IMR-90 (cell line): Measurements from ENCODE around the gene TFPI. TPM values are rescaled to one million over a fixed set of nuclear protein-coding genes. Genes with fewer than 3 reads are reported as not detected.

Experiments
- ATAC-seq: fragments of 200-7000 bp; cut with Tn5 transposase; 2 replicates; pipeline ENCODE4 v1.9.1; 2020; ENCODE audit warnings: low read depth, mild to moderate bottlenecking, moderate library complexity
- BruUV-seq: library from RNA; stranded (reverse); fragments of 400-500 nt; replicated peaks from 2 replicates; lab custom pipeline; 2021; lab: Mats Ljungman, UMichigan
- CTCF ChIA-PET: fragments of 300-600 bp; formaldehyde crosslinking; extraction: SDS; loops from one replicate; lab custom pipeline; 2021; ENCODE audit warnings: antibody characterized with exemption; lab: Yijun Ruan, JAX
- POLR2A ChIA-PET: fragments of 300-600 bp; sonication (Branson Sonifier 250); formaldehyde crosslinking; loops from one replicate; lab custom pipeline; 2022; ENCODE audit warnings: antibody characterized with exemption; ENCODE audit not compliant: unreplicated experiment; lab: Charles Lee
- DNase-seq: peaks from one replicate; pipeline ENCODE4 v3.0.0; 2013
- H2AFZ ChIP-seq: replicated peaks from 2 replicates; pipeline ENCODE3; 2013; ENCODE audit warnings: low read length, mild to moderate bottlenecking; ENCODE audit not compliant: poor library complexity
- H2AK5ac ChIP-seq: 2 replicates; pipeline ENCODE4 v1.6.1; 2013; ENCODE audit warnings: low read depth, low read length, inconsistent platforms
- H2AK9ac ChIP-seq: replicated peaks from 2 replicates; pipeline ENCODE3; 2013; ENCODE audit warnings: mild to moderate bottlenecking, low read depth, low read length, moderate library complexity; ENCODE audit not compliant: poor library complexity
- H2BK120ac ChIP-seq: 2 replicates; pipeline ENCODE4 v1.6.1; 2013; ENCODE audit warnings: low read depth, low read length, inconsistent platforms
- H2BK15ac ChIP-seq: 3 replicates; pipeline ENCODE4 v1.6.1; 2013; ENCODE audit warnings: low read depth, low read length, inconsistent platforms
- H2BK20ac ChIP-seq: 2 replicates; pipeline ENCODE4 v1.6.1; 2013; ENCODE audit warnings: low read depth, mild to moderate bottlenecking, inconsistent platforms, low read length, moderate library complexity
- H2BK5ac ChIP-seq: 2 replicates; pipeline ENCODE4 v1.6.1; 2013; ENCODE audit warnings: mild to moderate bottlenecking, low read depth, low read length, inconsistent platforms; ENCODE audit not compliant: poor library complexity, severe bottlenecking
- H3K14ac ChIP-seq: replicated peaks from 2 replicates; pipeline ENCODE4 v1.6.1; 2013; ENCODE audit warnings: low read depth, low read length, inconsistent platforms
- H3K18ac ChIP-seq: 2 replicates; pipeline ENCODE4 v1.6.1; 2013; ENCODE audit warnings: low read depth, low read length, control low read depth
- H3K23ac ChIP-seq: 2 replicates; pipeline ENCODE4 v1.6.1; 2013; ENCODE audit warnings: low read depth, low read length, inconsistent platforms
- H3K27ac ChIP-seq: 2 replicates; pipeline ENCODE4 v1.5.1; 2013; ENCODE audit warnings: mild to moderate bottlenecking, control low read depth, low read length; ENCODE audit not compliant: insufficient read depth
- H3K27me3 ChIP-seq: 2 replicates; pipeline ENCODE4 v1.6.1; 2013; ENCODE audit warnings: low read length; ENCODE audit not compliant: control insufficient read depth, insufficient read depth
- H3K36me3 ChIP-seq: 2 replicates; pipeline ENCODE4 v1.6.1; 2013; ENCODE audit warnings: low read length, mixed read lengths; ENCODE audit not compliant: control insufficient read depth, insufficient read depth
- H3K4ac ChIP-seq: 2 replicates; pipeline ENCODE4 v1.6.1; 2013; ENCODE audit warnings: low read depth, low read length, inconsistent platforms
- H3K4me1 ChIP-seq: 2 replicates; pipeline ENCODE4 v1.6.1; 2013; ENCODE audit warnings: low read length, mixed read lengths; ENCODE audit not compliant: control insufficient read depth, insufficient read depth
- H3K4me2 ChIP-seq: 2 replicates; pipeline ENCODE4 v1.6.1; 2013; ENCODE audit warnings: low read depth, mild to moderate bottlenecking, control low read depth, low read length, moderate library complexity
- H3K4me3 ChIP-seq: 2 replicates; pipeline ENCODE4 v1.5.1; 2013; ENCODE audit warnings: low read depth, mild to moderate bottlenecking, control low read depth, low read length, moderate library complexity; ENCODE audit not compliant: insufficient read depth
- H3K56ac ChIP-seq: 2 replicates; pipeline ENCODE4 v1.6.1; 2013; ENCODE audit warnings: low read length, inconsistent platforms; ENCODE audit not compliant: insufficient read depth; ENCODE audit errors: extremely low read depth
- H3K79me1 ChIP-seq, 2 experiments: 2 replicates each; pipeline ENCODE4 v1.6.1; 2013; ENCODE audit warnings: low read length in 2 of 2, inconsistent platforms in 1 of 2, low read depth in 1 of 2
- H3K9ac ChIP-seq: 2 replicates; pipeline ENCODE4 v1.6.1; 2013; ENCODE audit warnings: low read depth, low read length, control low read depth
- H3K9me1 ChIP-seq: 2 replicates; pipeline ENCODE4 v1.6.1; 2013; ENCODE audit warnings: low read length, inconsistent platforms; ENCODE audit not compliant: insufficient read depth
- H3K9me3 ChIP-seq: 2 replicates; pipeline ENCODE4 v1.6.1; 2013; ENCODE audit warnings: low read length; ENCODE audit not compliant: control insufficient read depth, insufficient read depth
- H4K20me1 ChIP-seq: 2 replicates; pipeline ENCODE4 v1.6.1; 2013; ENCODE audit warnings: low read length, inconsistent platforms; ENCODE audit not compliant: insufficient read depth
- H4K5ac ChIP-seq: 2 replicates; pipeline ENCODE4 v1.6.1; 2013; ENCODE audit warnings: mild to moderate bottlenecking, low read depth, low read length, control low read depth
- H4K8ac ChIP-seq, 2 experiments: 2 replicates each; pipeline ENCODE4 v1.6.1; 2013; ENCODE audit warnings: low read depth in 2 of 2, low read length in 2 of 2, control low read depth in 1 of 2, inconsistent platforms in 1 of 2
- H4K91ac ChIP-seq: 2 replicates; pipeline ENCODE4 v1.6.1; 2013; ENCODE audit warnings: low read depth, low read length, inconsistent platforms; ENCODE audit not compliant: insufficient read depth
- BHLHE40 ChIP-seq: fragments of 150-350 bp; IDR thresholded peaks from 2 replicates; pipeline ENCODE4 v1.6.1; 2016; ENCODE audit warnings: mild to moderate bottlenecking, low read depth, low read length
- FOS ChIP-seq: fragments of 150-350 bp; IDR thresholded peaks from 2 replicates; pipeline ENCODE4 v1.6.1; 2016; ENCODE audit warnings: low read depth, low read length
- MAFK ChIP-seq: IDR thresholded peaks from 2 replicates; pipeline ENCODE4 v1.6.1; 2012; ENCODE audit warnings: low read depth, low read length, improper control_type of control experiment
- NFE2L2 ChIP-seq: fragments of 150-350 bp; IDR thresholded peaks from 2 replicates; pipeline ENCODE4 v1.6.1; 2016; ENCODE audit warnings: low read depth, mild to moderate bottlenecking, low read length
- POLR2A ChIP-seq: IDR thresholded peaks from 2 replicates; pipeline ENCODE4 v1.6.1; 2012; ENCODE audit warnings: mild to moderate bottlenecking, low read depth, low read length
- RFX5 ChIP-seq: IDR thresholded peaks from 2 replicates; pipeline ENCODE4 v1.8.0; 2012; ENCODE audit warnings: low read depth, mild to moderate bottlenecking, low read length, moderate library complexity
- SMC3 ChIP-seq: fragments of 150-350 bp; IDR thresholded peaks from 2 replicates; pipeline ENCODE4 v1.6.1; 2016; ENCODE audit warnings: low read depth, mild to moderate bottlenecking, antibody characterized with exemption, low read length, moderate library complexity
- WGBS, 2 experiments: methylation state at CpG; one replicate each; pipeline versions ENCODE4 v1.1.5 to v1.1.7; 2013; ENCODE audit warnings: missing lambda C conversion rate in 2 of 2; ENCODE audit not compliant: insufficient read length in 1 of 2; ENCODE audit errors: extremely low coverage in 2 of 2; 5-methylcytosine and 5-hydroxymethylcytosine counted together
- dilution Hi-C: fragments of 300-500 bp; cut with HindIII; formaldehyde crosslinking; loops from one replicate; pipeline ENCODE4 v1.14.3; 2018; ENCODE audit warnings: low sequenced_read_pairs; ENCODE audit not compliant: unreplicated experiment
- in situ Hi-C: fragments of 300-500 bp; cut with MboI; formaldehyde crosslinking; loops from 3 replicates; pipeline ENCODE4 v1.14.3; 2019; ENCODE audit warnings: low sequenced_read_pairs, inconsistent platforms, mixed read lengths
- intact Hi-C: fragments of 100-400 bp; cut with micrococcal nuclease; formaldehyde crosslinking; loops from 2 replicates; pipeline ENCODE4 v1.10.0; 2022
- polyA plus RNA-seq, 3 experiments: library from polyadenylated mRNA; depleted of rRNA; stranded (reverse); fragments of >200 nt; gene quantifications; 2 replicates each; pipeline ENCODE4 v1.2.3, GENCODE V29; 2012; ENCODE audit warnings: low replicate concordance in 1 of 3
- total RNA-seq: library from RNA; depleted of rRNA; stranded (reverse); fragments of >200 nt; gene quantifications from 2 replicates; pipeline ENCODE4 v1.2.3, GENCODE V29; 2012
- TF ChIP-seq, protein P1 (sequence below): fragments of 150-350 bp; IDR thresholded peaks from 2 replicates; pipeline ENCODE4 v1.6.1; 2017; ENCODE audit warnings: mild to moderate bottlenecking, antibody characterized with exemption, low read length, low read depth

The TFPI gene
- total and polyA plus RNA-seq, 2 of the 4 experiments (the other 2 are of a cell fraction) = 33.9 to 83.0 TPM

GRCh38 chr2:187577310-187577709 is 23.1 kb upstream of the TFPI start:
- intact Hi-C loops = no loop called here
- dilution Hi-C loops = no loop called here
- Histone ChIP-seq H2AK5ac (peak overlapping the region; percentile 68), H3K14ac (peak overlapping the region; percentile 10; the same call in 1 of the 2 replicates), H2AK9ac (peak overlapping the region; percentile 10), H3K4me3 (no peak overlapping the region), H4K20me1 (no peaks in the 10 kb centered on the region), H3K9ac (no peak overlapping the region), H2BK5ac (no peak overlapping the region), H2BK20ac (peak overlapping the region; percentile 87), H3K36me3 (no peaks in the 10 kb centered on the region), H3K18ac (peak overlapping the region; percentile 30), H3K4ac (peak overlapping the region; percentile 76; the same call in 1 of the 2 replicates), H4K91ac (peak overlapping the region; percentile 37), H3K23ac (peak overlapping the region; percentile 84), H3K4me2 (no peak overlapping the region), H3K79me1 (no peaks in the 10 kb centered on the region; a peak in 1 of 4 replicates), H4K5ac (peak overlapping the region; percentile 52; the same call in 1 of the 2 replicates), H3K9me1 (peaks cover 6% of the 10 kb centered on the region), H3K27ac (no peak overlapping the region; the same call in 1 of the 2 replicates), H3K56ac (no peak overlapping the region), H3K9me3 (peaks cover 2% of the 10 kb centered on the region; the same call in 1 of the 2 replicates), H2BK15ac (peak overlapping the region; percentile 18; the same call in 2 of the 3 replicates), H4K8ac (peak overlapping the region in 1 of 2 experiments; percentile 22; a peak in 1 of 4 replicates), H3K27me3 (no peaks in the 10 kb centered on the region), H2BK120ac (peak overlapping the region; percentile 86), H3K4me1 (peaks cover 8% of the 10 kb centered on the region), H2AFZ (no peak overlapping the region)
- in situ Hi-C loops = loop anchor here (5.0 kb wide), 1 partner anchor 75 kb away; no protein-coding TSS in a partner anchor
- DNase-seq (no peak), ATAC-seq (peak; percentile 12; the same call in 1 of the 2 replicates)
- TF ChIP-seq RFX5 = no peak
- TF ChIP-seq NFE2L2 = no peak
- TF ChIP-seq, protein P1, sequence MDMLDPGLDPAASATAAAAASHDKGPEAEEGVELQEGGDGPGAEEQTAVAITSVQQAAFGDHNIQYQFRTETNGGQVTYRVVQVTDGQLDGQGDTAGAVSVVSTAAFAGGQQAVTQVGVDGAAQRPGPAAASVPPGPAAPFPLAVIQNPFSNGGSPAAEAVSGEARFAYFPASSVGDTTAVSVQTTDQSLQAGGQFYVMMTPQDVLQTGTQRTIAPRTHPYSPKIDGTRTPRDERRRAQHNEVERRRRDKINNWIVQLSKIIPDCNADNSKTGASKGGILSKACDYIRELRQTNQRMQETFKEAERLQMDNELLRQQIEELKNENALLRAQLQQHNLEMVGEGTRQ = no peak
- TF ChIP-seq BHLHE40 = no peak
- no peak for TF ChIP-seq SMC3
- no peak for TF ChIP-seq POLR2A
- no peak for TF ChIP-seq MAFK
- TF ChIP-seq FOS = no peak
- no TSS peak for BruUV-seq
- ChIA-PET POLR2A (no interaction called here), CTCF (interaction anchor here (1.3 to 8.8 kb wide), 2 partner anchors 59 to 77 kb away, joined by 4 to 134 read pairs; no protein-coding TSS in a partner anchor)
- no CpG with 5 or more reads among the region's 2 CpGs for WGBS, 2 experiments
